SU-DHL-6 (cell line): ENCODE data around the gene RAB11FIP2.

Experiments
- H2AFZ ChIP-seq: fragments of 200-600 bp; sonication (generic); 2 replicates; pipeline ENCODE4 v1.6.1; 2014; ENCODE audit warnings: low read depth, mild to moderate bottlenecking, moderate library complexity, mixed read lengths, antibody characterized with exemption, low read length; ENCODE audit not compliant: severe bottlenecking
- H3F3A ChIP-seq: fragments of 200-600 bp; shearing (Covaris generic); 2 replicates; pipeline ENCODE4 v1.6.0; 2016; ENCODE audit warnings: antibody characterized with exemption, mild to moderate bottlenecking; ENCODE audit not compliant: insufficient read depth
- H3K27ac ChIP-seq: fragments of 200-600 bp; sonication (generic); 2 replicates; pipeline ENCODE4 v1.5.1; 2016; ENCODE audit warnings: low read depth, mild to moderate bottlenecking, low read length, moderate library complexity, mixed read lengths
- H3K27me3 ChIP-seq: fragments of 200-600 bp; sonication (generic), shearing (Covaris generic); 2 replicates; pipeline ENCODE4 v1.6.0; 2014; ENCODE audit warnings: mild to moderate bottlenecking, low read length
- H3K36me3 ChIP-seq: fragments of 200-600 bp; sonication (generic); 2 replicates; pipeline ENCODE4 v1.6.1; 2014; ENCODE audit warnings: mild to moderate bottlenecking, low read length, mixed read lengths
- H3K4me2 ChIP-seq: fragments of 300-600, 200-600 bp; shearing (Covaris generic), sonication (generic); 2 replicates; pipeline ENCODE4 v1.6.0; 2014; ENCODE audit warnings: low read length, low read depth, mild to moderate bottlenecking; ENCODE audit not compliant: poor library complexity, severe bottlenecking
- H3K4me3 ChIP-seq: fragments of 200-600 bp; sonication (generic); 2 replicates; pipeline ENCODE4 v1.5.1; 2014; ENCODE audit warnings: antibody characterized with exemption, low read length, mild to moderate bottlenecking, mixed read lengths; ENCODE audit not compliant: insufficient read depth, poor library complexity, severe bottlenecking
- H3K79me2 ChIP-seq: fragments of 200-600 bp; sonication (generic); 2 replicates; pipeline ENCODE4 v1.6.1; 2014; ENCODE audit warnings: mild to moderate bottlenecking, low read length, moderate library complexity; ENCODE audit not compliant: insufficient read depth
- H3K9ac ChIP-seq: fragments of 200-600 bp; sonication (generic); 2 replicates; pipeline ENCODE4 v1.7.0; 2014; ENCODE audit warnings: mild to moderate bottlenecking, low read length
- H3K9me2 ChIP-seq: fragments of 200-600 bp; sonication (generic); replicated peaks from 2 replicates; pipeline ENCODE4 v1.6.1; 2014; ENCODE audit warnings: low read length; ENCODE audit not compliant: insufficient read depth
- H3K9me3 ChIP-seq: fragments of 200-600 bp; sonication (generic); 2 replicates; pipeline ENCODE4 v1.6.1; 2014; ENCODE audit warnings: low read length, mixed read lengths; ENCODE audit not compliant: insufficient read depth
- H4K20me1 ChIP-seq: fragments of 200-600 bp; sonication (generic); 2 replicates; pipeline ENCODE4 v1.6.1; 2014; ENCODE audit warnings: low read depth, mild to moderate bottlenecking, antibody characterized with exemption, low read length, moderate library complexity, mixed read lengths
- CTCF ChIP-seq: fragments of 200-600 bp; sonication (generic); IDR thresholded peaks from one replicate; pipeline ENCODE4 v1.5.1; 2017; ENCODE audit warnings: antibody characterized with exemption, mild to moderate bottlenecking, low read length, moderate library complexity; ENCODE audit not compliant: insufficient read depth, poor library complexity, severe bottlenecking
- EZH2phosphoT487 ChIP-seq: fragments of 200-600 bp; sonication (generic), shearing (Covaris generic); conservative IDR thresholded peaks from 2 replicates; pipeline ENCODE4 v1.6.1; 2018; ENCODE audit warnings: mild to moderate bottlenecking, antibody characterized with exemption, low read length, moderate library complexity, mixed read lengths

The RAB11FIP2 gene

GRCh38 chr10:117997673-117998072, 49.1 kb downstream of the RAB11FIP2 start:
- H3K27ac ChIP-seq, result no peak overlapping the region
- no peaks in the 10 kb centered on the region for H3K79me2 ChIP-seq
- H2AFZ ChIP-seq, result no peak overlapping the region
- no peaks in the 10 kb centered on the region for H3K9me2 ChIP-seq
- H3K9me3 ChIP-seq, result no peaks in the 10 kb centered on the region
- H3K36me3 ChIP-seq, result no peaks in the 10 kb centered on the region
- no peaks in the 10 kb centered on the region for H4K20me1 ChIP-seq
- H3K4me3 ChIP-seq, result no peak overlapping the region
- H3K27me3 ChIP-seq, result no peaks in the 10 kb centered on the region
- TF ChIP-seq CTCF (no peak), EZH2phosphoT487 (no peak)
- H3F3A ChIP-seq, result no peaks in the 10 kb centered on the region
- H3K4me2 ChIP-seq, result no peak overlapping the region
- H3K9ac ChIP-seq, result no peak overlapping the region

- no peak for TF ChIP-seq CTCF
- no peak for TF ChIP-seq EZH2phosphoT487
- Histone ChIP-seq H3K9ac (no peak overlapping the region), H3K9me3 (no peaks in the 10 kb centered on the region), H3K36me3 (no peaks in the 10 kb centered on the region), H3K27me3 (no peaks in the 10 kb centered on the region), H3K79me2 (no peaks in the 10 kb centered on the region), H4K20me1 (no peaks in the 10 kb centered on the region), H3K27ac (no peak overlapping the region), H3K4me2 (no peak overlapping the region), H3F3A (no peaks in the 10 kb centered on the region), H3K4me3 (no peak overlapping the region), H3K9me2 (no peaks in the 10 kb centered on the region), H2AFZ (no peak overlapping the region)
Measured at GRCh38 chr10:117996709-117997108, 50.0 kb downstream of the RAB11FIP2 start.

- H3K4me3 ChIP-seq, result no peak overlapping the region
- H3K9me3 ChIP-seq, result no peaks in the 10 kb centered on the region
- no peaks in the 10 kb centered on the region for H3K27me3 ChIP-seq
- no peaks in the 10 kb centered on the region for H4K20me1 ChIP-seq
- H2AFZ ChIP-seq, result no peak overlapping the region
- TF ChIP-seq EZH2phosphoT487, result no peak
- no peak for TF ChIP-seq CTCF
- no peaks in the 10 kb centered on the region for H3K9me2 ChIP-seq
- H3F3A ChIP-seq, result no peaks in the 10 kb centered on the region
- H3K4me2 ChIP-seq, result no peak overlapping the region
- no peak overlapping the region for H3K9ac ChIP-seq
- no peaks in the 10 kb centered on the region for H3K79me2 ChIP-seq
- no peak overlapping the region for H3K27ac ChIP-seq
- no peaks in the 10 kb centered on the region for H3K36me3 ChIP-seq
Measured at GRCh38 chr10:117994771-117995170, 52.0 kb downstream of the RAB11FIP2 start.

GRCh38 chr10:117993166-117993565, 53.6 kb downstream of the RAB11FIP2 start:
- Histone ChIP-seq H3K79me2 (no peaks in the 10 kb centered on the region), H3K9me2 (no peaks in the 10 kb centered on the region), H3K9me3 (no peaks in the 10 kb centered on the region), H3K9ac (no peak overlapping the region), H3F3A (no peaks in the 10 kb centered on the region), H3K4me2 (no peak overlapping the region), H3K36me3 (no peaks in the 10 kb centered on the region), H3K27me3 (no peaks in the 10 kb centered on the region), H2AFZ (no peak overlapping the region), H4K20me1 (no peaks in the 10 kb centered on the region), H3K4me3 (no peak overlapping the region), H3K27ac (no peak overlapping the region)
- TF ChIP-seq CTCF, result no peak
- TF ChIP-seq EZH2phosphoT487, result no peak
